Stimulated activated CD8-positive, alpha-beta memory T cell treated with anti-CD3 and anti-CD28 coated beads, Interleukin-15, amount 100 ng/mL, for 24 hours (primary cell): ENCODE data around the gene CCNB3.
"Not testable (repeated sequence)": the region's sequence is repeated elsewhere in the genome, so short reads cannot be mapped to it uniquely, and the experiment has no call there.

Experiments
- DNase-seq: peaks from one replicate; pipeline ENCODE4 v3.0.0-alpha.2; 2020; ENCODE audit warnings: low read depth

The CCNB3 gene, protein sequence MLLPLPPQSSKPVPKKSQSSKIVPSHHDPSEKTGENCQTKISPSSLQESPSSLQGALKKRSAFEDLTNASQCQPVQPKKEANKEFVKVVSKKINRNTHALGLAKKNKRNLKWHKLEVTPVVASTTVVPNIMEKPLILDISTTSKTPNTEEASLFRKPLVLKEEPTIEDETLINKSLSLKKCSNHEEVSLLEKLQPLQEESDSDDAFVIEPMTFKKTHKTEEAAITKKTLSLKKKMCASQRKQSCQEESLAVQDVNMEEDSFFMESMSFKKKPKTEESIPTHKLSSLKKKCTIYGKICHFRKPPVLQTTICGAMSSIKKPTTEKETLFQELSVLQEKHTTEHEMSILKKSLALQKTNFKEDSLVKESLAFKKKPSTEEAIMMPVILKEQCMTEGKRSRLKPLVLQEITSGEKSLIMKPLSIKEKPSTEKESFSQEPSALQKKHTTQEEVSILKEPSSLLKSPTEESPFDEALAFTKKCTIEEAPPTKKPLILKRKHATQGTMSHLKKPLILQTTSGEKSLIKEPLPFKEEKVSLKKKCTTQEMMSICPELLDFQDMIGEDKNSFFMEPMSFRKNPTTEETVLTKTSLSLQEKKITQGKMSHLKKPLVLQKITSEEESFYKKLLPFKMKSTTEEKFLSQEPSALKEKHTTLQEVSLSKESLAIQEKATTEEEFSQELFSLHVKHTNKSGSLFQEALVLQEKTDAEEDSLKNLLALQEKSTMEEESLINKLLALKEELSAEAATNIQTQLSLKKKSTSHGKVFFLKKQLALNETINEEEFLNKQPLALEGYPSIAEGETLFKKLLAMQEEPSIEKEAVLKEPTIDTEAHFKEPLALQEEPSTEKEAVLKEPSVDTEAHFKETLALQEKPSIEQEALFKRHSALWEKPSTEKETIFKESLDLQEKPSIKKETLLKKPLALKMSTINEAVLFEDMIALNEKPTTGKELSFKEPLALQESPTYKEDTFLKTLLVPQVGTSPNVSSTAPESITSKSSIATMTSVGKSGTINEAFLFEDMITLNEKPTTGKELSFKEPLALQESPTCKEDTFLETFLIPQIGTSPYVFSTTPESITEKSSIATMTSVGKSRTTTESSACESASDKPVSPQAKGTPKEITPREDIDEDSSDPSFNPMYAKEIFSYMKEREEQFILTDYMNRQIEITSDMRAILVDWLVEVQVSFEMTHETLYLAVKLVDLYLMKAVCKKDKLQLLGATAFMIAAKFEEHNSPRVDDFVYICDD (N-terminal part only)

DNA sequence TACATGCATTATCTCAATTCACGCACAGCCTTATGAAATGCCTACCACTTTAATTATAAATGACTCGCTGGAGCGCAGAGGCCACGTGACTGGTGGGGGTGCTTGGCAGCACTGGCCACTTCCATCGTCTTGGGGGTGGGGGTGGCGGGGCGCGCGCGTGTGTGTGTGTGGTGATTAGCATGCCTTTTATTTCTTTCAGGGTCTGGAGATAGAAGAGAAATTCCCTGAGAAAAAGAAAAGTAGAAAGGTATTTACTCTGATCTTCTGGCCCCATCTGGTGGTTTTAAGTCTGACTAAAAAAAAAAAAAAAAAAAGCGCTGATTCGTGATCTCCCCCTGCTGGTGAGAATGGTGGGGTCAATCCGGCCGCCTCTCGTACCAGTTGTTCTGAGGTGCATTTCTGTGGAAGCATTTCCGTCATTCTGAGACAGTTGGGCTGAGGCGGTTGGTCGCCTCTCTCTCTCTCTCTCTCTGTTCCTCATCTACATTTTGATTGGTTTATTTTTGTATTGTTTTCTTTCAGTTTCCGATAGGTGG lies at the start of gene CCNB3:
Gene CCNB3, plus strand, starts transcription at position 402 of the 536 bp plus-strand sequence. CDS start 80,399 bp downstream, outside the sequence.
- peak; percentile 12 for DNase-seq

DNA sequence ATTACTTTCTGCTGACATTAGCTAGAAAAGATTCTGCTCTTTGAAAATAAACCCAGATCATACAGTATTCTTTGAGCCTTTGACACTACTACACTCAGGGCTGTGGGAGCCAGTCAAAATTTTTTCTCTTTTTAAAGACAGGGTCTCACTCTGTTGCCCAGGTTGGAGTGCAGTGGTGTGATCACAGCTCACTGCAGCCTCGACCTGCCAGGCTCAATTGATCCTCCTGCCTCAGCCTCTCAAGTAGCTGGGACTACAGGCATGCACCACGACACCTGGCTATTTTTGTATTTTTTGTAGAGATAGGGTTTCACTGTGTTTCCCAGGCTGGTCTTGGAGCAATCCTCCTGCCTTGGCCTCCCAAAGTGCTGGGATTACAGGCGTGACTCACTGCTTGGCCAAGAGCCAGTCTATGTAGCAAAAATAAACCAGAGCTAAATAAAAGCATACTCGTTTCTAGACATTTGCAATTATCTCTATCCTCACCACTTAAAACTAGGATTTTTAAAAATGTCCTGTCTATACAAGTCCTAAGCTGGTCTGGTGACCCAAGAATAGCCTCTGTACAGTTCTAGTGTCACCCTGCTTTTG lies 46.9 kb upstream of the CCNB3 start:
- no peak for DNase-seq

DNA sequence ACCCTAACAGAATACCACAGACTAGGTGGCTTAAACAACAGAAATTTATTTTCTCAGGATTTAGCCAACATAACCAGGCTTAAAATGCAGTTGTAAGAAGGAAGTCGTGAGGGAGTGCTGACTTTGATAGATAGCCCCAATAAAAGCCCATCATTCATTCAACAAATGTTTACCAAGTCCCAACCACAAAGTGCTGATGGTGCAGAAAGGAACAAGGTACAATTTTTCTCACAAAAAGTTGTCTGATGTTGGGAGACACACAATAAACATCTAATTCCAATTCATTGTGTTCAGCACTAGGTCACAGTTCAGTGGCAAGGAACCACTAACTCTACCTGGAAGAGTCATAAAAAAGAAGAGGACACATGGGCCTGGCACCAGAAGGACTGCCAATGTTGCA lies 46.0 kb upstream of the CCNB3 start:
- DNase-seq = no peak

DNA sequence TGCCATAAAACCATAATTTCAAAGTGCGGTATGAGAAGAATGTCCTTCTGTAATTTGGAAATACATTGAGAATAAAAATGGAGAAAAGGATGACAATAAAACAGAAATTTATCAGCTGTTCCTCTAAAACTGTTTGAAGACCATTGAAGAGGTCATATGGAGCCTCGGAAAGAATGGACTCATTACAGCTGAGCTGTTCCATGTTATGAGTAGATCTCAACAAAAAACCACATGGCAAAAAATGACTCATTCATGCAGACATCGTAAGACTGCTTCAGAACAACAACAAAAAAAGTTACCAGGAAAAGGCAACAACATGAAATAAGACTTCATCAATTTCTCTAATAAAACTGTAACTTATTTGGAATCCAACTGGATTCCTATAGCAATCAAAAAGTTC lies 43.4 kb upstream of the CCNB3 start:
- no peak for DNase-seq

DNA sequence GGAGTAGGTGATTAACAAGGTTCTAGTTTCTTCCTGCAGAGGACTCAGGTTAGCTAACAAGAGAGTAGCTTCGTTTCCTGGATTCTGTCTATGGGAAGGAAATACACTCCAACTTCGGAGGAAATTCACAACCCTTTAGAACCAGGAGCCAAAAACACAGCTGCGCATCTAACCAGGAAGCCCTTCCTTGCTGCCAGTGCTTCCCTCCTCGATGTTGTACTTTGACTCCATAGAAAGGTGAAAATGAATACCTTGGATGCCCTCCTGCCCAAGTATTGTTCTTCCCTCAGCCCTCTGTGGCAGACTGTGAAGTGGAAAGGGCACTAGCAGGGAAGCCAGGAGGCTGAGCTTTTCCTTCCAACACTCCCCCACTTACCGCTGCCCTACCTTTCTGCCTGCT lies 38.8 kb upstream of the CCNB3 start:
- DNase-seq = no peak

DNA sequence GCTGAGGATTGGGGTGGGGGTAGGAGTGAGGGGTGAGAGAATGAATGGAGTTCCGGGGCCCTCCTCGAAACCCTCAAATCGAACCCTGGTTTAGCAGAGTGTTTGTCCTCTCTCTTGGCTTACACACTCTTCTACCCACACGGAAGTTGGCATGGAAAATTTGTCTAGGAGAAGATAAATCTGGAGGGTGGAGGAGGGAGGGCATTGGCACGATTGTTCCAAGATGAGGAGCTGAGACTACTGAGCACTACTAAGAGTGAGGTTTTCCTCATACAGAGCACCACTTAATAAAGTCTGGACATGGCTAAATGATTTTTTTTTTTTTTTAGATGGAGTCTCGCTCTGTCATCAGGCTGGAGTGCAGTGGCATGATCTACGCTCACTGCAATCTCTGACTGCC lies 37.2 kb upstream of the CCNB3 start:
- no peak for DNase-seq

DNA sequence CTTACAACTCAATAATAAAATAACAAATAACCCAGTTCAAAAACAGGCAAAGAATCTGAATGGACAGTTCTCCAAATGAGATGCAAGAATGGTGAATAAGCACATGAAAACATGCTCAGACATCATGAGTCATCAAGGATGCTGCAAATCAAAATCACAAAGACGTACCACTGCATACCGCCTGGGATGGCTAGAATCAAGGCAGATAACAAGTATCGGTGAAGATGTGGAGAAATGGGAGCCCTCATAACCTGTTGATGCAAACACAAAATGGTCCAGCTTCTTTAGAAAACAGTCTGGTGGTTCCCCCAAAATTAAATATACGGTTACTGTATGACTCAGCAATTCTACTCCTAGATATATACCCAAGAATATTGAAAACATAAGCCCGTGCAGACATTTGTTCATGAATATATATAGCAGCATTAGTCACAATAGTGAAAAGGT lies 36.3 kb upstream of the CCNB3 start:
- DNase-seq = no peak

DNA sequence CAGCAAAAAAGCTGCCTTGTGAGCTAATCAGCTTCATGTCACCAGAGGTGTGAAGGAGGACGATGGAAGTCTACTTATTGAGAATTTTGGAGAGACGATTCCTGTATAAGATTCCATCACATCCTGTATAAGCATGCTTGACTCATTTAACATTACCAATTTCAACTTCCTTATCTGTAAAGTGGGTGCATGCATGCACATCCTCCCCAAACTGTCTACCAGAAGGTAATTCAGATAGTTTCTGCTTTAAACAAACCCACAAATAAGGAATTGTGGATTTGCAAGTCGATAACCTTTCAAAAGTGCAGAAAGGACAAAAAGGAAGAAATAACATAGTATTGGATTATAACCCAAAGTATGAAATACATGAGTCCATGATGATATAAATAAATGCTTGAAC lies 34.8 kb upstream of the CCNB3 start:
- no peak for DNase-seq

DNA sequence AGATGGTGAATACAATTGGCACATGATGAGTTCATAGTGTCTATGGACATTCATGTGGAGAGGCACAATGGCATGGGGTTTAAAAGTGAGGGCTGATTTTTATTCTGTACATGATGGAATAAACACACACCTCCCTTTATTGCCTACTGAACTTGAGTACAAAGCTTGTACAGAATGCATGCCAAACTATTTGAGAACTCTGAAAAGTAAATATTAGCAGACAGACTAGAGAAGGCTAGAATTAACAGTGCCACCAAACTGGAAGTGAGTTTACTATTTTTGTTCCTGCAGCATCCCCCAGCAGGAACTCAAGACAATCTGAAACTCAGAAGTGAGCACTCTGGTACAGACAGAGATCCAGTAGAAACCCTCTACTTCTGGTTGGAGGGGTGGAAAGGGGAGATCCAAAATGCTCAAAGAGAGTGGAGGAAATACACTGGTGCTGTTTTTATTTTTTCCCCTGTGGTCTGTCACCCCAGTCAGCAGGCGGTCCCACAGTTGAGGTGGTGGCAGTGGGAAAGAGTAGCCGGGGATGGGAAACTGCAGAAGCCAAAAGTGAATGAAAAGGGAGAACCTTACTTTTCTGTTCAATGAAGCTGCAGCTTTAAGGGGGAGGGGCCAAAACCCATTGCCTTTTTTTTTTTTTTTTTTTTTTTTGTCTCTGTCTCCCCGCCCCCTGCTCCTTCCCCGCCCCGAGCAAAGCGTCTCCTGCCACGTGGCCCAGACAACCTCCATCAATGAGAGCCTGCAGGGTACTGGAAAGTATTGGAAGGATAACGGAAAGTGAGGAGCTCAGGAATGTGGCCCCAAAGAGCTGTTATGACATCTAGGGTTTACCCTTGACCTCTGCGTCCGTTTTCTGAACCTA lies 24.3 kb upstream of the CCNB3 start:
- DNase-seq = no peak

DNA sequence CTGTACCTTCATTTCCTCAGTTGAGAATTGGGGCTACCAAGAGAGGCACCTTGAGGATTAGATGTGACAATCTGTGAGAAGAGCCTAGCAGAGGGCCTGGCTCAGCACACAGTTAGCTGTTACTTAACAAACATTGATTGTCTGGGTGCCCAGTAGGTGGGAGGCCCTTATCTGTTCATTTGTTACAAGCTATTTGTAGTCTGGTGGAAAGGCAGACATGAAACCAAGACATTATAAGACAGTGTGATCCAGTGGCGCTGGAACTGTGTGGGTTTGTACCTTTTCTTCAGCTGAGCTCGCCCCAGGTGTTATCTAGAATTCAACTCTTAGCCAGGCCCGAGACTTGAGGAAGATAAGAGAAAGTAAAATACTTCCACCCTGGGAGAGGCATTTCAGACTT lies 20.7 kb upstream of the CCNB3 start:
- DNase-seq = no peak

DNA sequence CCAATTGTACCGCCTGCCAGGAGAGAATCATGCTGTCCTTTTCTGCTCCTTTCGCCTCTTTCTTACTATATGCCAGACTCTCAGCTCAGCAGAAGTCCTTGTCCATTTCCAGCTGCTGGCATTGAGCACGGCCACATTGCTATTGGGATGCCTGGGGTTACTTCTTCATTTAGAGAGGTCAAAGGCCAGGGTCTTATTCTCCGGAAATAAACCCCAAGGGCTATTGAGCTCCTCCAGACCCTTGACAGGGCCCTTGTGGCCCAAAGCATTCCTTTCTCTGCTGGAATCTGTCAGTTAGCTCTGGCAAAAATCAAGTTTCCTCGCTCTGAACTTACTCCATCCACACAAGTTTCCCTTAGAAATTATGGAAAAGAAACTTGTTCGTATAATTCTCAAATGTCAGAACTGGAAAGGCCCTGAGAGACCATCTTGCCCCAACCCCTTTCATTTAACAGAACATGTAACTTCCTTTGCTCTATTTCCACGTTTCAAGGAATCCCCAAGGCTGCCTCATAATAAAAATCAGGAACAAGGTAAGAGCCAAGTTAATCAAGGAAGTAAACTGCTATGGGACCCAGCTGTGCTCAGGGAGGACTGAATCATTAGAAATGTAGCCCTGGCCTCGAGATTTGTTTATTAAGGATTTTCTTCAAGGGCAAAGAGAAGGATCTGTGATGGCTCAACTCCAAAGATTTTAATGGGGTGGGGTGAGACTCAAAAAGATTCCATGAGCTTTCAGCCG lies 15.5 kb upstream of the CCNB3 start:
- DNase-seq = no peak

DNA sequence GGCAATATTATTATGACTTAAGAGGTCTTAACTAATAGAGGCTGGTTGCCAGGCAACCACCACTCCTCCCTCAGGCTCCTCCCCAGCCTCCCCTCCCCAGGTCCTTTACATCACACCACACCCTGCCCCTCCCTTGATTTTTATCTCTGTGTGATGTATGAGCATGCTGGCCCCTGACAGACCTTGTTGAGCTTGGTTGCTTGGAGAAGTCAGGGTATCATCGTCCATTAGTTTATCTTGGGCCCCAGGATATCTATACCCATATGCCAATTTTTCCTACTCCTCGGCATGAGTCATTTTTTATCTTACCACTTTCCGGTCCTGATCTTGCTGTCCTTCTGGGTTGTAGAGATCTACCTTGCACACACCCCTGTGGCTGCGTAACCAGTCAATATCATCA lies 6.2 kb upstream of the CCNB3 start:
- DNase-seq = no peak

DNA sequence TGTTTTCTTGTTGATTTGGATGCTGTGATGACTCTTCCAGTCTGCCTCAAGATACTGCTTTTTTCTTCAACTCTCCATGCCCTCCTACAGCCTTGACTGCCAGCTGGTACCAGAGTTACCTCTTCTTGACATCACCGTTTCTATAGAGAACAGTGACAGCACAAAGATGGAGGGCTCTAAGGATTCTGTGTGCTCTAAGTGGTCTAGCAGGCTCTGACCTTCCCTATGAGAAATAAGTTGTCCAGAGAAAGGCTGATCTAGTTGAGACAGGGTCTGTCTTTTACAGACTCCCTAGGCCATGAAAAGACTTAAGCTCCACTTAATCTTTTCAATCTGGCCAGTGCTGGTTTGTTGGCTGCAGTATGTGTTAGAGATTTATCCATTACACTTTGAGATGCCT lies 3.7 kb upstream of the CCNB3 start, which contains the start of gene AKAP4:
Gene AKAP4, minus strand, starts transcription at position 101 of the 400 bp plus-strand sequence. CDS start 118 bp downstream, outside the sequence.
- no peak for DNase-seq

DNA sequence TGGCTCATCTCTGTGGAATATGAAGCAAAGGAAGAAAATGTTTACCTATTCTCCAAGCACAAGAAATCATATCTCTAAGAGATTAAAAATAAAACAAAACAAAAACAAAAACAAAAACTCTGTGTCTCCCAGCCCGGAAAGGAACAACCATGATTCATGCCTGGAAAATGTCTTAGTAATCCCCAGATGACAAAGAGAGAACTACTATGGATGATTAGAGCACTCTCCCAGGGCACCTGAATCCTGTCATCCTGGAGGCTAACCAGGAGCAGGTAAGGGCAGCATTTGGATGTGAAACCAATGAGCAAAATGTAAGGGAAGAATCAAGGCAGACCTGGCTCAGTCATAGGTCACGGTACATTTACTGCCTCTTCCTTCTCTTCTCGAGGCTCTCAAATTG lies 2.0 kb upstream of the CCNB3 start:
- DNase-seq = no peak

DNA sequence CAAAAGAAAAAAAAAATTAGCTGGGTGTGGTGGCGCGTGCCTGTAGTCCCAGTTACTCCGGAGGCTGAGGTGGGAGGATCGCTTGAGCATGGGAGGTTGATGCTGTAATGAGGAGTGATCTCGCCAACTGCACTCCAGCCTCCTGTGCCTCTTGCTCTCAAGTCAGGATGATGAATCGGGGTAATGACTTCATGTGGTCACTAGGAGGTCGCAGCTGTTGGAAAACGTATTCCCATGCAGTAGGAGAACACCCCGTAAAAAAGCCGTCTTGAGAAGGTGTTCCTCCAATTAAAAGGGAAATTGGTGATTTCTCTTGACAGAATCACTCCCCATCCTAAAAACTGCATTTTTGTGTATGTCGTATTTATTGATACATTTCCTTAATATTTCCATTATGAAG lies 2.2 kb downstream of the CCNB3 start:
- DNase-seq = no peak

DNA sequence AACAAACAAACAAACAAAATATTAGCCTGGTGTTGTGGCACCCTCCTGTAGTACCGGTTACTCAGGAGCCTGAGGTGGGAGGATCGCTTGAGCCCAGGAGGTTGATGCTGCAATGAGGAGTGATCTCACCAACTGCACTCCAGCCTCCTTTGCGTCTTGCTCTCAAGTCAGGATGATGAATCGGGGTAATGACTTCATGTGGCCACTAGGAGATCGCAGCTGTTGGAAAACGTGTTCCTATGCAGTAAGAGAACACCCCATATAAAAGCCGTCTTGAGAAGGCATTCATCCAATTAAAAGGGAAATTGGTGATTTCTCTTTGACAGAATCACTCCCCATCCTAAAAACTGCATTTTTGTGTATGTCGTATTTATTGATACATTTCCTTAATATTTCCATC lies 6.9 kb downstream of the CCNB3 start:
- no peak for DNase-seq

DNA sequence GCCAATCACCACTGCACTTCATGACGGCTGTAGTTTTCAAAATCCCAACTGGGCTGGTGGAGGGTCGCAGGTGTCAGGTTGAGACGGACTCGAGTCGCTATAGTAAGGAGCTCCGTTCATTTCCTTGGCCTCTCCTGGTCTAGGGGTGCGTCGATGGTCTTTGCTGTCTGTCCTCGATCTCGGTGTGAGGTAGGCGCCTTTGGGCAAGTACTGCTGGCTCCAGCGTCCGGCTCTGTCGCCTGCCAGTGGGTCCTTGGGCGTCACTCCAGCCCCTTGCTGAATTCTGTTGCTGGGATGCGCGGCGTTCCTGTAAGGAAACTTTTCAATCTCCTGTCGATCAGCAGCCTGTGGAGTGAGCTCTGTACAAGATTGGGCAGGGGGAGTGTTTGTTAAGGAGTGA lies 76.7 kb downstream of the CCNB3 start:
- DNase-seq = no peak

DNA sequence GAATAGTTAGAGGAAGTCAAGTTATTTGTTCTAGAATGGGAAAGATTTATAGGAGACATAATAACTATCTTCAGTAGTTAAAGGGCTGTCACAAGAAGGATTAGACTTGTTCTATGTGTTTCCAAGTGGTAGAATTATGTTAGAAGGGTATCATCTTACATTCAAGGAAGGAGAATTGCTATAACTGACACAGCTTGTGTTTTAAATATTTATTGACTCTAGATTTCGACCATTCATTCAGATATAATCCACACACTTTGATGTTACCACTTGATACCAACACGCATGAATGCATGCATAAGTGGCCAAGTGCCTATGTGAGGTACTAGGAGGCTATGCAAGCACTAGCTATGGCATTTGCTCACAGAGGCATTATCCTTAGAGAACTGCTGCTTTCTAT lies 122.7 kb downstream of the CCNB3 start:
- DNase-seq = no peak

DNA sequence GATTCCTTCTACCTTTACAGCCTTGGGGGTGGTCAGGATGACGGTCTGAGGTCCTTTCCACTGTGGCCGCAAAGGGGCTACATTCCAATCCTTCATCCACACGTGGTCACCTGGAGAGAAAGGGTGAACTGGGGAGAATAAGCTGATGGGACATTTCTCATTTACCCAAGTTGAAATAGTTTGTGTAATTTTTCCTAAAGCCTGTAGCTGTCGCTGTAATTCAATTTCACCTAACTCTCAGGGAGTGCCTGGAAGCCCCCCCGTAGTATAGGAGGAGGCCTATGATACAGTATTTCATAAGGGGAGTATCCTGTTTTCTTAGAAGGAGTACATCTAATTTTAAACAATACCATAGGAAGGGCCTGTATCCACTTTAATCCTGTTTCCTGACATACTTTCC lies 128.1 kb downstream of the CCNB3 start:
- DNase-seq = not testable (repeated sequence)

DNA sequence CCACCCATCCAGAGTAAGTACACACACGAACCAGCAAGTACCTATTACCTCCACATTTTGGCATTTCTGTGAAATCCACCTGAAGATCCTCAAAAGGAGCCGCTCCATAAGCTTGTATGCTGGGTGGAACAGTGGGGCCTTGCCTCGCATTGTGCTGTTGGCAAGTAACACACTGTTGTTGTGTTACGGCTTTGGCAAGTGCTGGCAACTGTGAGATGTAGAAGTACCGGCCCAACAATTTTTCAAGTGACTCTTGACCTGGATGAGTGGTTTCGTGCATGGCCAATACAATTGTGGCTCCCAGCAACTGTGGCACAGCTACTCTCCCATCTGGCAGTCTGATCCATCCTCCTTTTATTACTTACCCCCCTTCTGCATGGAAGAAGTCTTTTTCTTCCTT lies 128.7 kb downstream of the CCNB3 start:
- DNase-seq = no peak
